Hepatocyte (in vitro differentiated cells): ENCODE data around the gene CD8A.

Experiments used
- EZH2 ChIP-seq: fragments of 200-600 bp; sonication (generic); IDR thresholded peaks from 2 replicates; pipeline ENCODE4 v1.6.1; 2016; ENCODE audit warnings: antibody characterized with exemption, mild to moderate bottlenecking, borderline replicate concordance
- TF ChIP-seq, protein P1 (sequence below): fragments of 200-600 bp; sonication (generic); IDR thresholded peaks from 2 replicates; pipeline ENCODE4 v1.5.1; 2016; ENCODE audit warnings: antibody characterized with exemption, mild to moderate bottlenecking; ENCODE audit not compliant: poor library complexity

DNA sequence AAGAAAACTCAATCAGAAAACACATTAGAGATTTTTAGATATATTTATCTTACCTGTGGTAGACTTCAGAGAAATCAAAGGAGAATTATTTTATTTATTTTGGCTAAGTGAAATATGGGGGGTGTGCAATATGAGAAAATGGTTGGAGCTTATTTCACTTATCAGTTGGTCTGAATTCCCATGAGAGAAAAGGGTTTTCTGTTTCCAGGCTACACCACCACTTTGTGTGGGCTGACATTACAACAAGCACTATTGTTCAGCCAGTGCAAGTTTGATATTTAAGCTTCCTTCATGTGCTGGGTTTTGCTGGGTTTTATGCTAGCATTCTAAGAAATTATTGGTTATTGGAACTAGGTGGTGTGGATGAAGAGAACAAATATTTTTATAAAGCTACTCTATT is 37.1 kb downstream of the CD8A start:
- TF ChIP-seq, protein P1, sequence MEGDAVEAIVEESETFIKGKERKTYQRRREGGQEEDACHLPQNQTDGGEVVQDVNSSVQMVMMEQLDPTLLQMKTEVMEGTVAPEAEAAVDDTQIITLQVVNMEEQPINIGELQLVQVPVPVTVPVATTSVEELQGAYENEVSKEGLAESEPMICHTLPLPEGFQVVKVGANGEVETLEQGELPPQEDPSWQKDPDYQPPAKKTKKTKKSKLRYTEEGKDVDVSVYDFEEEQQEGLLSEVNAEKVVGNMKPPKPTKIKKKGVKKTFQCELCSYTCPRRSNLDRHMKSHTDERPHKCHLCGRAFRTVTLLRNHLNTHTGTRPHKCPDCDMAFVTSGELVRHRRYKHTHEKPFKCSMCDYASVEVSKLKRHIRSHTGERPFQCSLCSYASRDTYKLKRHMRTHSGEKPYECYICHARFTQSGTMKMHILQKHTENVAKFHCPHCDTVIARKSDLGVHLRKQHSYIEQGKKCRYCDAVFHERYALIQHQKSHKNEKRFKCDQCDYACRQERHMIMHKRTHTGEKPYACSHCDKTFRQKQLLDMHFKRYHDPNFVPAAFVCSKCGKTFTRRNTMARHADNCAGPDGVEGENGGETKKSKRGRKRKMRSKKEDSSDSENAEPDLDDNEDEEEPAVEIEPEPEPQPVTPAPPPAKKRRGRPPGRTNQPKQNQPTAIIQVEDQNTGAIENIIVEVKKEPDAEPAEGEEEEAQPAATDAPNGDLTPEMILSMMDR, result no peak
- TF ChIP-seq EZH2, result no peak
